HG03442 (cell line): ENCODE data around the gene MLST8.
"Not testable (repeated sequence)": the region's sequence is repeated elsewhere in the genome, so short reads cannot be mapped to it uniquely, and the experiment has no call there.

Experiments
- ATAC-seq: cut with Tn5 transposase; IDR thresholded peaks from one replicate; pipeline ENCODE4 v1.9.1; 2021; ENCODE audit warnings: mild to moderate bottlenecking, moderate library complexity; ENCODE audit not compliant: unreplicated experiment

MLST8 gene

GRCh38 chr16:2244926-2245795 lies 39.9 kb downstream of the MLST8 start:
- ATAC-seq, result no peak

GRCh38 chr16:2246301-2246885 lies 41.1 kb downstream of the MLST8 start:
- no peak for ATAC-seq

DNA sequence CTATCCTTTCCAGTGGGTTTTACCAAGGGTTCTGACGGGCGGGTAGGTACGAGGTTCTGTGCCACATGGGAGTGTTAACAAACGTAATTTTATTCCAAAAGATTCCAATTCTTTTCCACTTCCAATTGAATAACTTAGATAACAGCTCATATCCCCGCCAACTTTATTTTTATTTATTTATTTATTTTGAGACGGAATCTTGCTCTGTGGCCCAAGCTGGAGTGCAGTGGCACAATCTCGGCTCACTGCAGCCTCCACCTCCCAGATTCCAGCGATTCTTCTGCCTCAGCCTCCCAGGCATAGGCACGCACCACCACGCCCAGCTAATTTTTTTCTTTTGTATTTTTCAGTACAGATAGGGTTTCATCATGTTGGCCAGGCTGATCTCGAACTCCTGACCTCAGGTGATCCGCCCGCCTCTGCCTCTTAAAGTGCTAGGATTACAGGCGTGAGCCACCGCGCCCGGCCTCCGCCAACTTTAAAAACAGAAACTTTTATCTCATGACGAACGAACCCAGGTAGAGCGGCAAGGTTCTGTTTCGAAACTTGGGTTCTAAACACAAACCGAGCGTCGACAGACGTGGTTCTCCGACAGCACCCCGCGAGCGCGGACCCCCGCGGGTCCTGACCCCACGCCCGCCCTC lies 45.5 kb downstream of the MLST8 start:
- ATAC-seq, result no peak

GRCh38 chr16:2251296-2252111 lies 46.2 kb downstream of the MLST8 start, which contains the start of gene ECI1:
TSS of gene ECI1 (minus strand) at chr16:2251587. CDS start at chr16:2251566, 21 bp downstream.
- ATAC-seq, result peak; percentile 84

- no peak for ATAC-seq
These were observed 47.5 kb downstream of the MLST8 start for GRCh38 chr16:2252806-2253148.

- no peak for ATAC-seq
These were observed 48.0 kb downstream of the MLST8 start for GRCh38 chr16:2253293-2253692.

DNA sequence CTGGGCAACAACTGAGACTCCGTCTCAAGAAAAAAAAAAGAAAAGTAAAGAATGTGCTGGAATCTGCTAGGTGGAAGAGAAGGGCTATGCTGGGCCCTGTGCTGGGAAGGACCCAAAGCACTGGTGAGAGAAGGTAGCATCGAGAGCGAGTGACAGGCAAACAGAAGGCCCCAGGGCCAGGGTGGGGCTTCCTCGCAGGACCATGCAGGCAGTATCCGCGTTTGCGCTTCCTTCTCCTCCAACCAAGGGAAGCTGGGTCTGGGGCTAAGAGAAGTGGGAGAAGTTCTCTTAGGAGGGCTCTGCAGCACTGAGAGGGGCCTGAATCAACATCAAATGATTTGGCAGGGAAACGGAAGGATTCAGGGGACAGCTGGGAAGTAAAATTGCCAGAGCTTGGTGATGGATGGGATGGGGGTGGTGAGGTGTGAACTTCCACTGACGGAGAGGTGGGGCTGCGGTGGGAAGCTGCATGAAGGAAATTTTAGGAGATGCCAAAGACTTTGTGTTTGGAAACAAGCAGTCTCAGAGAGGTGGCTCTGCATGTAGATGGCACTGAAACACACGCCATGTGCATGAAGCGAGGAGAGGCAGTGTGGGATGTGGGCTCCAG lies 51.4 kb downstream of the MLST8 start:
- no peak for ATAC-seq

DNA sequence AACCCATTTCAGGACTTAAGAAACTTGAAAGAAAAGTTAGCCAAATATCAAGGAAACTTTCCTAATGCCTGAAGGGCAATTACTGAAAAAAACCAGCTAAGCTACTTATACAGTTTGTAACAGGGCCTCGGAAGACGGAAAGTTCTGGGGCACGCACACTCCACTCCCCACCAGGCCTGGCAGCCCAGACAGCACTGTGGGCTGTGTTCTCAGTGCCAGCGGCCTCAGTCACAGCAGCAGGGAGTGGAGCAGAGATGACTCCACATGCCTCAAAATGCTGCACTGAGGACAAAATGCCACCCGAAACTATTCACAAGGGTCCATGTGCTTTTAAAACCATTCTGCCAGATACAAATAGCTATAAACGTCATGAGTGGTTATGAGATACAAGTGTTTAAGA lies 52.5 kb downstream of the MLST8 start:
- no peak for ATAC-seq

GRCh38 chr16:2258530-2258929 lies 53.3 kb downstream of the MLST8 start:
- ATAC-seq, result not testable (repeated sequence)
